Right atrium auricular region (tissue), 2 donors: ENCODE data around the gene MAPK14. TPM values are rescaled to one million over a fixed set of nuclear protein-coding genes. Genes with fewer than 3 reads are reported as not detected.
A peak's percentile ranks its signal among the peaks of the same experiment; 100 is the strongest.
"Not testable (repeated sequence)": the region's sequence is repeated elsewhere in the genome, so short reads cannot be mapped to it uniquely, and the experiment has no call there.

Experiments used
- DNase-seq: peaks from one replicate; pipeline ENCODE4 v3.0.0-alpha.2; 2019; ENCODE audit warnings: low spot score
- H3K27ac ChIP-seq, 2 donors: fragments of 200-600 bp; sonication (generic); 1 replicate in 1 of 2; 2 replicates in 1 of 2; pipeline ENCODE4 v1.5.1; 2016 to 2019
- H3K27me3 ChIP-seq, 2 donors: fragments of 200-600 bp; sonication (generic); one replicate each; pipeline versions ENCODE4 v1.5.1 to v1.6.0; 2017 to 2019
- H3K36me3 ChIP-seq: fragments of 200-600 bp; sonication (generic); one replicate; pipeline ENCODE4 v1.5.1; 2016
- H3K4me1 ChIP-seq, 2 donors: fragments of 200-600 bp; sonication (generic); one replicate each; pipeline versions ENCODE4 v1.5.1 to v1.6.0; 2017 to 2019
- H3K4me3 ChIP-seq, 2 donors: fragments of 200-600 bp; sonication (generic); 1 replicate in 1 of 2; 2 replicates in 1 of 2; pipeline ENCODE4 v1.5.1; 2017 to 2019; ENCODE audit warnings: mild to moderate bottlenecking in 1 of 2, moderate library complexity in 1 of 2
- H3K9me3 ChIP-seq, 2 donors: fragments of 200-600 bp; sonication (generic); one replicate each; pipeline ENCODE4 v1.5.1; 2019
- total RNA-seq, 2 donors: library from RNA; depleted of rRNA; stranded (reverse); fragments of >200 nt; gene quantifications; one replicate each; pipeline ENCODE4 v1.1.0, GENCODE V29; 2016
- TF ChIP-seq, protein P1 (sequence below), 2 donors: fragments of 200-600 bp; sonication (generic); IDR thresholded peaks; one replicate each; pipeline ENCODE4 v1.5.1; 2019; ENCODE audit warnings: antibody characterized with exemption in 2 of 2

Gene MAPK14
- total RNA-seq, 2 donors from 2014 or later: 39.1 to 46.7 TPM

DNA sequence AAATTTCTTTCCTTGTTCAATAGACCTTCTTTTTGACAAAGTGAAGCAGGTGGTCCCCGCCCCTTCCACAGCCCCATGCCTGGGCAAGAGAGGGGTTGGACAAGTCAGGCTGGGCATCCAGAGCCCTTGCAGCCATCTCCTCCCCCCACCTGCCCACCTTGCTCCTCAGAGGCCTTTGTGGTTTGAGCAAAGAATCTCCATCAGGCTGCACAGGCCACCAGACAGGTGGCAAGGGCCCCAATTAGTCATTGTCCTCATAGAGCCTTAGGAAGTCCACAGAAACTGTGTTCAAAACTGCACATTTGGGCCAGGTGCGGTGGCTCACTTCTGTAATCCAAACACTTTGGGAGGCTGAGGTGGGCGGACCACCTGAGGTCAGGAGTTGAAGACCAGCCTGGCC, 101.2 kb downstream of the MAPK14 start:
- no peaks in the 10 kb centered on the region for H3K36me3 ChIP-seq
- H3K27me3 ChIP-seq: no peaks in the 10 kb centered on the region
- no peak overlapping the region for H3K27ac ChIP-seq
- peaks cover 0 to 25% of the 10 kb centered on the region in 2 donors for H3K4me1 ChIP-seq
- TF ChIP-seq, protein P1, sequence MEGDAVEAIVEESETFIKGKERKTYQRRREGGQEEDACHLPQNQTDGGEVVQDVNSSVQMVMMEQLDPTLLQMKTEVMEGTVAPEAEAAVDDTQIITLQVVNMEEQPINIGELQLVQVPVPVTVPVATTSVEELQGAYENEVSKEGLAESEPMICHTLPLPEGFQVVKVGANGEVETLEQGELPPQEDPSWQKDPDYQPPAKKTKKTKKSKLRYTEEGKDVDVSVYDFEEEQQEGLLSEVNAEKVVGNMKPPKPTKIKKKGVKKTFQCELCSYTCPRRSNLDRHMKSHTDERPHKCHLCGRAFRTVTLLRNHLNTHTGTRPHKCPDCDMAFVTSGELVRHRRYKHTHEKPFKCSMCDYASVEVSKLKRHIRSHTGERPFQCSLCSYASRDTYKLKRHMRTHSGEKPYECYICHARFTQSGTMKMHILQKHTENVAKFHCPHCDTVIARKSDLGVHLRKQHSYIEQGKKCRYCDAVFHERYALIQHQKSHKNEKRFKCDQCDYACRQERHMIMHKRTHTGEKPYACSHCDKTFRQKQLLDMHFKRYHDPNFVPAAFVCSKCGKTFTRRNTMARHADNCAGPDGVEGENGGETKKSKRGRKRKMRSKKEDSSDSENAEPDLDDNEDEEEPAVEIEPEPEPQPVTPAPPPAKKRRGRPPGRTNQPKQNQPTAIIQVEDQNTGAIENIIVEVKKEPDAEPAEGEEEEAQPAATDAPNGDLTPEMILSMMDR (IDR thresholded peaks at IDR 0.05): no peak
- no peak overlapping the region for H3K4me3 ChIP-seq
- DNase-seq: no peak
- H3K9me3 ChIP-seq: no peaks in the 10 kb centered on the region

DNA sequence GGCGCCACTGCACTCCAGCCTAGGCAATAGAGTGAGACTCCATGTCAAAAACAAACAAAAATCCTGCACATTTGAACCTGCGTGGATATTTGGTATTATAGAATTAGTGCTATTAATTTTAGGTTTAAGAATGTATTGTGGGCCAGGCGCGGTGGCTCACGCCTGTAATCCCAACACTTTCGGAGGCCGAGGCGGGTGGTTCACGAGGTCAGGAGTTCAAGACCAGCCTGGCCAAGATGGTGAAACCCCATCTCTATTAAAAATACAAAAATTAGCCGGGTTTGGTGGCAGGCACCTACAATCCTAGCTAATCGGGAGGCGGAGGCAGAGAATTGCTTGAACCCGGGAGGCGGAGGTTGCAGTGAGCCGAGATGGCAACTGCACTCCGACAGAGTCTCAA, 101.7 kb downstream of the MAPK14 start:
- H3K4me3 ChIP-seq, H3K36me3 ChIP-seq, H3K27me3 ChIP-seq, H3K27ac ChIP-seq, H3K9me3 ChIP-seq, DNase-seq: not testable (repeated sequence)
- peaks cover 0 to 20% of the 10 kb centered on the region in 2 donors for H3K4me1 ChIP-seq

DNA sequence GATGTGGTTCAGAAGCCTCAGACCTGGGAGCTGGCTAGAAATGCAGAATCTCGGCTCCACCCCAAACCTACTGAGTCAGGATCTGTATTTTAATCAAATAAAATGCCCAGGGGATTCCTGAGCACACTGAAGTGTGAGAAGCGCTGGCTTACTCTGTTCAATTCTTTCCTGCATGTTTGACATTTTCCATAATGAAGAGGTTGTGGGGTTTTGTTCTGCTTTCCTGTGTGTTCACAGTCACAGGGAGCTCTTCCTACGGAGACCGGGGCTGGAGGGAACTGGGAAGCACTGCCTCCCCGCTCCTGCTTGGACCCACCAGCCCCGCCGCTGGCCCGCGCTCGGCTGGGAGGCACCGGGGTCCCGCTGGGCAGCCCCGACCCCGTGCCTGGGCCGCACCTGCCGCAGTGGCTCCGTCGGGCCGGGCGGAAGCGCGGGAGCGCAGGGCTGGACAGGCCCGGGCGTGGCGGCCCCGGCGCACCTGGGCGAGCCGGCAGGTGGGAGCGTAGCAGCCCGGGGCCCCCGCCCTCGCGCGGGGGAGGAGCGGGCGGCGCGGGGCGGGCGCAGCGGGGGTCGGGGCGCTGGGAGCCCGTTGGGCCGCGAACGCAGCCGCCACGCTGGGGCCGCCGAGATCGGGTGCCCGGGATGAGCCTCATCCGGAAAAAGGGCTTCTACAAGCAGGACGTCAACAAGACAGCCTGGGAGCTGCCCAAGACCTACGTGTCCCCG, 102.5 kb downstream of the MAPK14 start, which contains the start of gene MAPK13:
MAPK13 (plus strand) TSS at position 573 of the 726 bp plus-strand sequence; CDS start at position 643, 70 bp downstream.
- Histone ChIP-seq H3K9me3 (no peaks in the 10 kb centered on the region), H3K27ac (no peak within 1 kb of the TSS), H3K4me1 (peaks cover 0 to 18% of the 10 kb centered on the region in 2 donors), H3K27me3 (no peaks in the 10 kb centered on the region), H3K36me3 (no peaks in the 10 kb centered on the region), H3K4me3 (peak within 1 kb of the TSS; percentile 34 to 52)
- TF ChIP-seq, protein P1 (IDR thresholded peaks at IDR 0.05): no peak
- DNase-seq: no peak

DNA sequence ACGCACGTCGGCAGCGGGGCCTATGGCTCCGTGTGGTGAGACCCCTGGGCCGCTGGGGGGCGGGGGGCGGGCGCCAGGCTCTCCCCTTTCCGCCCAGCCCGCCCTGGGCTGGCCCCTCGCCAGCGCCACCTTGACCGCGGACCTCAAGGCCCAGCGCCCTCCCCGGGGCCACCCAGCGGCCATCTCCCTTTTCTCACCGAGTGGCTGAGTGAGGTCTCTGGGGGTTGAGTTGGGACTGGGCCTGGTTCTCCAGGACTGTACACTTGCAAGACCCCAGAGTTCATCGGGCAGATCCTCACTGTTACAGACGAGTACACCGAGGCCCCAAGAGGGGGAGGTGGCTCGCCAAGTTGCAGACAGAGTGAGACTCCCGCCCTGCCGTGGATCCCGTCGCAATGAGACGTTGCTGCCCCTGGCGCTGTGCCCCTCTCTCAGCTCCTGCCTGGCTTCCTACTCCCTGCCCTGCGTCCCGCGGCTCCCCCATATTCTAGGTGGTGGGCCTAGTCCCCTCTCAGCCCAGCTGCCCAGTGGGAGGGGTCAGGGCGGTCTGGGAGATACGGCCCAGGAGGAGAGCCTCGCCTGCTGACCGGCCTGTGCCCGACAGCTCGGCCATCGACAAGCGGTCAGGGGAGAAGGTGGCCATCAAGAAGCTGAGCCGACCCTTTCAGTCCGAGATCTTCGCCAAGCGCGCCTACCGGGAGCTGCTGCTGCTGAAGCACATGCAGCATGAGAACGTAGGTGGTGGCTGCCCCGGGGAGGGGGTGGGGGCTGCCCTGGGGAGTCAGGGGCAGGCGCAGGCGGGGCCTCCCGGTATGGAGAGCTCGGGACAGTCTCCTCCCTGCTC, 103.3 kb downstream of the MAPK14 start:
- DNase-seq: no peak
- H3K9me3 ChIP-seq: no peaks in the 10 kb centered on the region
- H3K36me3 ChIP-seq: no peaks in the 10 kb centered on the region
- peaks cover 0 to 18% of the 10 kb centered on the region in 2 donors for H3K4me1 ChIP-seq
- TF ChIP-seq, protein P1 (IDR thresholded peaks at IDR 0.05): no peak
- no peaks in the 10 kb centered on the region for H3K27me3 ChIP-seq
- H3K27ac ChIP-seq: no peak overlapping the region
- H3K4me3 ChIP-seq: peak overlapping the region; percentile 34 to 52

DNA sequence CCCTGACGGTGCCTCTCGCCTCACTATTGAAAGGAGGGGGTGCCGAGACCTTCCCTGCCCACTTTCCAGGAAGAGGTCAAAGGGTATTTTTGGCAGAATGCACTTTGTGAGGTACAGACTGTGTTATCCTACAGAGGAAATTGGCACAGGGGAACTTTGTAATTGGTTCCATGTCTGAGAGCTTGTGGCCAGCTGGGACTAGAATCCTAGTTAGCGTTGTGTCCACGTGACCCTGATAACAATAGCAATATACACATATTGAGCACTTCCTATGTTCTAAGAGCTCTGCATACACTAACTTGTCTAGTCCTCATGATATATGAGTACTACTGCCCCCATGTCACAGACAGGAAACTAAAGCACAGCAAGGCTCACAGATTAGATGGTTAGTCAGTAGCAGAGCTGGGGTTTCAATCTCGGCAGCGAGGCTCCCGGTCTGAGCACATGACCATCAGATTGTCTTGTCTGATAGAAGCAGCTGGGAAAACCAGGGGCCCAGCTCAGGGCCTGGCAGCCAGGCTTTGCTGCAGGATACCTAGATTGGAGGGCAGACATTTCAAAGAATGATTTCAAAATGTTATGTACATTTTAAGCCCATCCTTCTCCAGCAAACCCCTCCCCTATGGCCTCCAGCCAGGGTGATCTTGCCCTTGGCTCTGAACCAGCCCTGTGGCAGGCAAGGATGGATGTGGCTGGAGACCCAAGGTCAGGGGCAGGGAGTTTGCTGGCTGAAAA, 104.1 kb downstream of the MAPK14 start:
- Histone ChIP-seq H3K9me3 (no peaks in the 10 kb centered on the region), H3K27me3 (no peaks in the 10 kb centered on the region), H3K4me3 (peak overlapping the region in 1 of 2 donors; percentile 52), H3K36me3 (no peaks in the 10 kb centered on the region), H3K27ac (no peak overlapping the region), H3K4me1 (peaks cover 0 to 18% of the 10 kb centered on the region in 2 donors)
- DNase-seq: peak; percentile 66
- TF ChIP-seq, protein P1 (IDR thresholded peaks at IDR 0.05): no peak
